Esophagus squamous epithelium (tissue), 5 donors: ENCODE measurements around the gene TMEM140. TPM values are rescaled to one million over a fixed set of nuclear protein-coding genes. Genes with fewer than 3 reads are reported as not detected.

Experiments used
- DNase-seq: peaks from one replicate; lab custom pipeline; 2025; lab: John Stamatoyannopoulos, UW
- H3K27ac ChIP-seq, 4 donors: fragments of 200-600 bp; sonication (generic); one replicate each; pipeline ENCODE4 v1.5.1; 2016 to 2019; ENCODE audit warnings: mild to moderate bottlenecking in 1 of 4
- H3K27me3 ChIP-seq, 4 donors: fragments of 200-600 bp; sonication (generic); 1 replicate in 3 of 4; 2 replicates in 1 of 4; pipeline versions ENCODE4 v1.5.1 to v1.6.0; 2017 to 2021; ENCODE audit warnings: antibody characterized with exemption in 1 of 4
- H3K36me3 ChIP-seq, 3 donors: fragments of 200-600 bp; sonication (generic); one replicate each; pipeline ENCODE4 v1.5.1; 2016 to 2019
- H3K4me1 ChIP-seq, 3 donors: fragments of 200-600 bp; sonication (generic); one replicate each; pipeline ENCODE4 v1.5.1; 2017 to 2019
- H3K4me3 ChIP-seq, 4 donors: fragments of 200-600 bp; sonication (generic); 1 replicate in 3 of 4; 2 replicates in 1 of 4; pipeline ENCODE4 v1.5.1; 2016 to 2019; ENCODE audit warnings: mild to moderate bottlenecking in 2 of 4, moderate library complexity in 1 of 4
- H3K9me3 ChIP-seq, 3 donors: fragments of 200-600 bp; sonication (generic); one replicate each; pipeline ENCODE4 v1.5.1; 2016 to 2019
- CTCF ChIP-seq, 6 experiments: fragments of 450-650 bp in 4 of 6; fragments of 200-600 bp in 2 of 6; sonication (generic) in 2 of 6; IDR thresholded peaks; one replicate each; pipeline ENCODE4 v1.5.1; 2016 to 2019; ENCODE audit warnings: antibody characterized with exemption in 6 of 6, mild to moderate bottlenecking in 4 of 6, moderate library complexity in 4 of 6
- POLR2A ChIP-seq, 4 donors: fragments of 450-650 bp; IDR thresholded peaks; one replicate each; pipeline ENCODE4 v1.6.1; 2017; ENCODE audit warnings: antibody characterized with exemption in 4 of 4, mild to moderate bottlenecking in 4 of 4, moderate library complexity in 3 of 4
- WGBS, 2 donors: methylation state at CpG; one replicate each; pipeline ENCODE4 v1.1.5; 2018; 5-methylcytosine and 5-hydroxymethylcytosine counted together
- intact Hi-C: fragments of 100-400 bp; cut with DNase I; formaldehyde crosslinking; loops from one replicate; pipeline ENCODE4 v1.15.0; 2022
- total RNA-seq, 4 donors: library from RNA; depleted of rRNA; stranded (reverse); fragments of >200 nt; gene quantifications; one replicate each; pipeline ENCODE4 v1.1.0, GENCODE V29; 2016
- donor health status: DM: yes; HTN: yes; CAD: no.

The TMEM140 gene
- total RNA-seq, 4 donors from 2014 or later: 0.57 to 9.5 (median 5.2) TPM

GRCh38 chr7:135128931-135129330 is 18.9 kb upstream of the TMEM140 start:
- H3K4me3 ChIP-seq: no peak overlapping the region
- no peaks in the 10 kb centered on the region for H3K36me3 ChIP-seq
- no peaks in the 10 kb centered on the region for H3K4me1 ChIP-seq
- H3K9me3 ChIP-seq: peaks cover 0 to 4% (median 4%) of the 10 kb centered on the region in 3 donors
- intact Hi-C loops: no loop called here
- no peak for DNase-seq
- no peak overlapping the region for H3K27ac ChIP-seq
- no peak for TF ChIP-seq POLR2A (IDR thresholded peaks at IDR 0.05)
- TF ChIP-seq CTCF (IDR thresholded peaks at IDR 0.05): no peak
- WGBS, 2 donors: 100% methylated on average over 1 of the region's 1 CpG
- no peaks in the 10 kb centered on the region for H3K27me3 ChIP-seq

DNA sequence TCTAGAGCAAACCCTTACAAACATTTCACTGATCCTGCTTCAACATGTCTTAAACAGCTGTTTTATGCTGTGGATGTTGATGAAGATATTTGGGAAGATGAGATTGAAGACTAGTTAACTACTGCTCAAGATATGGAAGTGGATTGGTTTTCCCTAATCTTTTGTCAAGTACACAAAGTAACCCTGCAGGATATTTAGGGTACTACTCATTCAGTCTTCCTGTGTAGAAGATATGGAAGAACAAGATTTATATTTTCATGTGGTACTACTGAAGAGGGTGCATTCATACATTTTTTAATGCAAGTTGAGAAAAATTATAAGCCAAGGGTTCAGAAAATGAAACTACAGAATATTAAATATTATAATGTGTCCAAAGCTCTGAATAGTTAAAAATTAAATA is 18.3 kb upstream of the TMEM140 start:
- Histone ChIP-seq H3K9me3 (peaks cover 0 to 4% (median 4%) of the 10 kb centered on the region in 3 donors), H3K4me1 (no peaks in the 10 kb centered on the region), H3K27ac (no peak overlapping the region), H3K36me3 (no peaks in the 10 kb centered on the region), H3K27me3 (no peaks in the 10 kb centered on the region), H3K4me3 (no peak overlapping the region)
- no peak for TF ChIP-seq CTCF (IDR thresholded peaks at IDR 0.05)
- TF ChIP-seq POLR2A (IDR thresholded peaks at IDR 0.05): no peak
- no peak for DNase-seq
- intact Hi-C loops: no loop called here

- TF ChIP-seq POLR2A (IDR thresholded peaks at IDR 0.05) (no peak), CTCF (IDR thresholded peaks at IDR 0.05) (no peak)
- whole genome bisulfite sequencing, 2 donors: 87 to 100% methylated on average over 1 to 3 of the region's 3 CpGs
- no peaks in the 10 kb centered on the region for H3K9me3 ChIP-seq
- intact Hi-C loops: no loop called here
- H3K27ac ChIP-seq: peak overlapping the region in 2 of 4 donors; percentile 7 to 12
- no peaks in the 10 kb centered on the region for H3K27me3 ChIP-seq
- no peaks in the 10 kb centered on the region for H3K36me3 ChIP-seq
- H3K4me1 ChIP-seq: peaks cover 9 to 28% (median 10%) of the 10 kb centered on the region in 3 donors
- no peak for DNase-seq
- no peak overlapping the region for H3K4me3 ChIP-seq
Observed at GRCh38 chr7:135143885-135144668, 3.8 kb upstream of the TMEM140 start.

DNA sequence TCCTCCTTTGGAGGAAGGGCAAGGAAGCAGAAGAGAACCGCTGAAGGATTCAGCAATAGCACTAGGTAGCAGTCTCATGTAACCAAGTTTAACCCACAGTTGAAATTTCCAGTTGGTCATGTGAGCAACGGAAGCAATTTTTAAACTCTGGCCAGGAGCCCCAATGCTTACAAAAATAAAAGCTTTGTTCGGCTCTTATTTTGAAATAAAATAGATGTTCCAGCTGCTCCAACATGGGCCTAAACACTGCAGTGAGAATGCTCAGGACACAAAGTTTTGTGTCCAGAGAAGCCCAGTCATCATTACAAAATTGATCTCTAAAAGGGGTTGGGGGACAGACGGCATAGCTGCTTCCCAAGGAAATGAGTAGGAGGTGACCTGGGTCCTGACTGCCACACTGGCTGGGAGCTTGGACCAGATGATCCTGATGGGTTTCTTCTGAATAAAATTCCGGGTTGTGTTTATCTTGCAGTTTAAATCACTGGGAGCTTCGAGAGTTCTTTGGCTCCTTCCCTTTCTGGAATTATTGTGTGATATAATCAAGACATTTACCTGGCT is 452 bp upstream of the TMEM140 start:
- 10 to 23% methylated on average over 6 of the region's 6 CpGs for WGBS, 2 donors
- intact Hi-C loops: no loop called here
- Histone ChIP-seq H3K4me1 (peaks cover 10 to 50% (median 18%) of the 10 kb centered on the region in 3 donors), H3K27me3 (no peaks in the 10 kb centered on the region), H3K9me3 (no peaks in the 10 kb centered on the region), H3K4me3 (peak overlapping the region; percentile 29 to 74 (median 49)), H3K27ac (peak overlapping the region; percentile 86 to 97 (median 91)), H3K36me3 (no peaks in the 10 kb centered on the region)
- DNase-seq: no peak
- TF ChIP-seq POLR2A (IDR thresholded peaks at IDR 0.05) (no peak), CTCF (IDR thresholded peaks at IDR 0.05) (no peak)

- WGBS, 2 donors: 65 to 69% methylated on average over 8 of the region's 8 CpGs
- H3K9me3 ChIP-seq: peaks cover 0 to under 1% (median 0%) of the 10 kb centered on the region in 3 donors
- no peak for DNase-seq
- H3K4me1 ChIP-seq: peaks cover 10 to 50% (median 18%) of the 10 kb centered on the region in 3 donors
- peak overlapping the region; percentile 1 to 95 (median 79) for H3K27ac ChIP-seq
- H3K36me3 ChIP-seq: no peaks in the 10 kb centered on the region
- no peak for TF ChIP-seq POLR2A (IDR thresholded peaks at IDR 0.05)
- no peak for TF ChIP-seq CTCF (IDR thresholded peaks at IDR 0.05)
- intact Hi-C loops: no loop called here
- peak overlapping the region in 1 of 4 donors; percentile 74 for H3K4me3 ChIP-seq
- no peaks in the 10 kb centered on the region for H3K27me3 ChIP-seq
Observed at GRCh38 chr7:135150072-135150782, 2.4 kb downstream of the TMEM140 start.
